NOMO-1 (cell line): ENCODE data around the gene GRIK5.
"Not testable (repeated sequence)": the region's sequence is repeated elsewhere in the genome, so short reads cannot be mapped to it uniquely, and the experiment has no call there.

Source experiments
- DNase-seq, 2 experiments: peaks; one replicate each; lab custom pipeline; 2025; ENCODE audit not compliant: unreplicated experiment in 2 of 2; lab: John Stamatoyannopoulos, UW

GRIK5 gene

GRCh38 chr19:42023121-42023942, 46.7 kb downstream of the GRIK5 start:
- peak in 1 of 2 experiments; percentile 10 for DNase-seq

- DNase-seq, result no peak
Observed at GRCh38 chr19:42022616-42023015, 47.4 kb downstream of the GRIK5 start.

GRCh38 chr19:42021185-42021584, 48.8 kb downstream of the GRIK5 start:
- DNase-seq, result no peak

- DNase-seq, result no peak
Observed at GRCh38 chr19:42018503-42019193, 51.4 kb downstream of the GRIK5 start.

- DNase-seq, result no peak
Observed at GRCh38 chr19:42017040-42017439, 53.0 kb downstream of the GRIK5 start.

GRCh38 chr19:42012747-42013146, 57.3 kb downstream of the GRIK5 start:
- DNase-seq, result not testable (repeated sequence)

- no peak for DNase-seq
Observed at GRCh38 chr19:42010245-42011126, 59.5 kb downstream of the GRIK5 start.

GRCh38 chr19:42006569-42006968, 63.4 kb downstream of the GRIK5 start:
- DNase-seq, result no peak

- no peak for DNase-seq
Observed at GRCh38 chr19:42005504-42005903, 64.5 kb downstream of the GRIK5 start.

- DNase-seq, result no peak
Observed at GRCh38 chr19:42003506-42004294, 66.3 kb downstream of the GRIK5 start.

- DNase-seq, result no peak
Observed at GRCh38 chr19:41999878-42000208, 70.2 kb downstream of the GRIK5 start.

GRCh38 chr19:41999071-41999877, 70.7 kb downstream of the GRIK5 start:
- no peak for DNase-seq

- DNase-seq, result no peak
Observed at GRCh38 chr19:41998246-41999020, 71.6 kb downstream of the GRIK5 start.

GRCh38 chr19:41997851-41998229, 72.2 kb downstream of the GRIK5 start:
- no peak for DNase-seq

GRCh38 chr19:41997121-41997850, 72.7 kb downstream of the GRIK5 start:
- DNase-seq, result peak; percentile 20 to 47

- DNase-seq, result no peak
Observed at GRCh38 chr19:41995959-41996797, 73.8 kb downstream of the GRIK5 start.
